Superior temporal gyrus (tissue), 1 donor: ENCODE data around the gene MYL4.
"Not testable (repeated sequence)": the region's sequence is repeated elsewhere in the genome, so short reads cannot be mapped to it uniquely, and the experiment has no call there.

ENCODE experiments used
- DNase-seq: peaks from one replicate; pipeline ENCODE4 v3.0.0-alpha.2; 2016; ENCODE audit errors: extremely low spot score

Gene MYL4

DNA sequence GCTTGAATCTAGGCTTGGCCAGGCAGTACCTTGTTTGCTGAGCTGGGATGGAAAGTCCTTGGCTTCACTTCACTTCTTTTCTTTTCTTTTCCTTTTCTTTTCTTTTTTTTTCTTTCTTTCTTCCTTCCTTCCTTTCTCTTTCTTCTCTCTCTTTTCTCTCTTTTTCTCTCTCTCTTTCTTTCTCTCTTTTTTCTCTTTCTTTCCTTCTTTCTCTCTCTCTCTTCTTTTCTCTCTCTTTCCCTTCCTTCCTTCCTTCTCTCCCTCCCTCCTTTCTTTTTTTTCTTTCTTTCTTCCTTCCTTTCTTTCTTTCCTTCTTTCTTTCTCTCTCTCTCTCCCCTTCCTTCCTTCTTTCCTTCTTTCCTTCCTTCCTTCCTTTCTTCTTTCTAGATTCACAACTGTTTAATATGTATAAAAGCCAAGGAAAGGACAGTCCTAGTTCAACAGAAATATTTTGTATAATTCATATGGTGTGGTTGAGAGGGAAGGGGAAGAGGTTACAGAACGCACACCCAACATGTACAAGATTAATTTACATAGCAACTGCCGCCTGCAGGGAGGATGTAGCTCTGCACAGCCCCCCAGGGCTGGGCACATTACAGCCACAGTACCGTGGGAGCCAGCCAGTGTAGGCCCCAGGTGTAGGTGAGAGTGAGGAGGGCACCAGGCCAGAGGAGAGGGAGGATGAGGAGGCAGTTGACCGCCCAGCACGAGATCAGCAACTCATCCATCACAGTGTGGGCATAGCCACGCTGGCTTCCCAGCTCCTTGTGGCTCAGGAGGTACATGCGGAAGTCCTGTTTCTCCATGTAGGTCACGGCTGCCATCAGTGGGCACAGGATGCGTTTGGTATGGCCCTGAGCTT is 34.8 kb downstream of the MYL4 start:
- DNase-seq, result no peak

DNA sequence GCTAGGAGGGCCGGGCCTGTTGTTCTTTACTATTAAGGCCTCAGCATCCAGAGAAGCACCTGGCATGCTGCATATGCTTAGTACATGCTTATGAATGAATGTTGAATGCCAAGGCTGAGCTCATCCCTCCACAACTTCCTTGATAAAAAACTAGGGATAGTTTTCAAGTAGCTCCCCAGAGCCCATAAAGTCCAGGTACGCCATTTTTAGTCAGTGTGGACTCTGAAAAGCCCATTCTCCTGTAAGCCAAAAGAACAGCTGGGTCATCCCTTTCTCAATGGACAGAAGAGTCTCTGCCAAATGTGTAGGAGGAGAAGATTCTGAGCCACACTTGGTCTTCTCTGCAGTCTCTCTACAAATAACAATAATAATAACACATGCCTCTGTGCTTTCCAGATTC is 35.5 kb downstream of the MYL4 start:
- no peak for DNase-seq

GRCh38 chr17:47246120-47246519 is 37.0 kb downstream of the MYL4 start:
- no peak for DNase-seq

- DNase-seq, result no peak
Observed at GRCh38 chr17:47250855-47251254, 41.7 kb downstream of the MYL4 start.

- DNase-seq, result no peak
Observed at GRCh38 chr17:47251421-47251940, 42.3 kb downstream of the MYL4 start.

- no peak for DNase-seq
Observed at GRCh38 chr17:47252209-47252608, 43.1 kb downstream of the MYL4 start.

- no peak for DNase-seq
Observed at GRCh38 chr17:47252766-47253512, 43.8 kb downstream of the MYL4 start.

- DNase-seq, result no peak
Observed at GRCh38 chr17:47253541-47254402, 44.6 kb downstream of the MYL4 start, which contains the start of gene ITGB3. Gene ITGB3, plus strand, starts transcription at chr17:47253827. Its CDS starts 35 bp downstream, at chr17:47253862.

DNA sequence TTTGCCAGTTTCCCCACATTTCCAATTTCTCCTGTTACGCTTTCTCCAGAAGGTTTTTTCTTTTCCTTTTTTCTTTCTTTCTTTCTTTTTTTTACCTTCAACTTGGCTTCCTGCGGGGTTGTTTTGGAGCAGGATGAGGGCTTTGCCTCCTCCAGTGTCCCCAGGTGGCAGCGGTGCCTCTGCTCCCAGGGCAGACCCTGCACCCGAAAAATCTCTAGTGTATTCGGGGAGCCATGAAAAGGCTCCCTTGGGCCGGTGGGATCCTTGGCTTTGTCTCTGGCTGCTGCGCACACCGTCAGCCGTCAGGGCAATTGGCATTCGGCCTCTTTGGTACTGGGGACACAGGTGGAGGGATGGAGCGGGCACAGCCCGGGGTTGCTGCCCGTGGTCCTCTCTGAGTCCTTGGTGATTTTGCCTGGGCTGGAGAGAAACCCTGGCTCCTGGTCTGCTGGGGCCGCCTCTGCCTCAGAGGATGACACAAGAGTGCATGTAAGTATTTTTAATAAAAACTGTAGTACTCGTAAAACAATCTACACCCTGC is 45.3 kb downstream of the MYL4 start:
- DNase-seq, result no peak

DNA sequence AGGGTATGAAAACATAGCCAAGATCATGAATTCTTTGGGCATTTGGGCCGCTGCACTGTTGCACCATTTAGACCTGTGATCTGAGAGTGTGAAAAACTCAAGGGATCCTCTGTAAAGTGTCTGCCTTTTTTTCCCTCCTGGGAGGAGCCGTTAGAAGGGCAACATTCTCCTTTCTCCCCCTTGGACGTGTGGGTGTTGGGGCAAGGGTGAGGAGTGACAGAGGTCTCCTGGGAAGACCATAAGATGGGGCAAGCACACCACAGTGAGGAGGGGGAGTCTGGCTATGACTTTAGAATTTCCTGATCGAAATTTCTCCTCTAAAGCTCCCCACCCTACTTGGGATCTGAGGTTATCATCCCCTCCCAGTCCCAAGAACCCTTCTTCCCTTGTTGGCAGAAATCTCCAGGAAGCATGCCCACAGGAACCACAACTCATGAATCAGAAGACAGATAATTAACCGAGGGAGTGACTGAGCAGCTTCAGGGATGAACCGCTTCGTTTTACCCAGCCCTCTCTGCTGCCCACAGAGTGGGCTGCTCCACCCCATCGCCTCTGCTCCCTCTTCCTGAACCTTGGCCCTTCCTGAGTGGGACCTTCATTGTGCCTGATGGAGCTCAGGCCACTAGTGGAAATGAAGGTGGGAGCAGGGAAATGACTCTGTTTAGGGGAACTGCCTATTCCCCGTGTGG is 48.6 kb downstream of the MYL4 start:
- no peak for DNase-seq

- no peak for DNase-seq
Observed at GRCh38 chr17:47262586-47262985, 53.4 kb downstream of the MYL4 start.

DNA sequence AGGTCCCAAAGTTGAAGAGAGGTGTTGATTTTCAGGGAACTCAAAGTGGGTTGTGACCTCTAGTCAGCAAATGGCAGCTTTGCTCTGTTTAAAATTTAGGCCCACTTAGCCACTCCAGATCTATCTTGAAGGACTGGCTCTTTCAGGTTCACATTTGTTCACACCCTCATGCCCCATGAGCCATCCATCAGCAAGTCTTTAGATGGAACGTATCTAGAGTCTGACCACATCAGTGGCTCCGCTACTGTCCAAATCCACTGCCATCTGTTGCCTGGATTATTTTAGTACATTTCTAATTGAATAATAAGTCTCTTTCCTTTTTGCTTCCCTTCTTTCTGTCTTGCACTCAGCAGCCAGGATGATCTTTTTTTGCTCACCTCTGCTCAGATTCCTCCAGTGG is 55.0 kb downstream of the MYL4 start:
- no peak for DNase-seq

DNA sequence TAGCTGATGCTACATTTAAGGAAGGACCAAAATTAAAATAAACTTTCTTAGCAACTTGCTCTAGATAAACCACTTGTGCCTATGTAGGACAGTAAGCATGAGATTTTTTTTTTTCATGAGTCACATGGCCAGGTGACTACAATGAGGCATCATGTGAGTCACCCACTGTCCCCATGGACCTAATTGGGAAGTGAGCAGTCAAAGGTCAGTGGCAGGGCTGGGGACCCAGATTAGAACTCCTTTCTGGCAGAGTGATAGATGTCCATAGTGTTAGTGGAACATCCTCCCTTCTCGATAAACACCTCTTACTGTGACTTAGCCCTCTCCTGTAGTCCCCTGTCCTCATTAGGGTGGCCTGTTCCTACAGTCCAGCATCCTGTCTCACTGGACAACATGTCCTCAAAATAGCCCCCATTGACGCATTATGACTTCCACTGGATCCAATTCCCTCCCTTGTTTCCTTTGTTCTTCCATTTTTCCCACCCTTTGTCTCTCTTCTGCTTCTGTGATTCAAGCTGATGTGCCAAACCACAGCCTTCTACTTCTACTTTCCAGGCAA is 56.9 kb downstream of the MYL4 start:
- no peak for DNase-seq

- no peak for DNase-seq
Observed at GRCh38 chr17:47266782-47267181, 57.6 kb downstream of the MYL4 start.

DNA sequence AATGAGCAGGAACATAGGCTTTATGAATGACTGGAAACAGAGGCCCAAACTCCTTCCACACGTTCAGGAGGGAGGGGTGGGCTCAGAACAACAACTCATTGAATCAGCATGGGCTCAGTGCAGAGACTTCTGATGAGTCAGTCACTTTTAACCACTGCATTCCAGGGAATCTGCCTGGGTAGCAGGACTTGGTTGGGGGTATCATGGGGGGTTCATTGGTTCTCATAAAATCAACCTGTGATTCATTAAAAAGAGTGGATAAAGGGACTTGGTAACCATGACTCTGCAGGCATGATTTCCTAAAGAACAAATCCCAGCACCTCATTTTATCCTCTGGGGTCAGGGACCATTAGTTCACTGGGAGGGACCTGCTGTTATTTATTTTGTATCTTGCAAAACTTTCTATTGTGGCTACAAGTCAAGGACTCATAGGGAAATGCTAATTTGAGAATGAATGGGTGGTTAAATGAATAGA is 58.2 kb downstream of the MYL4 start:
- DNase-seq, result no peak

- DNase-seq, result not testable (repeated sequence)
Observed at GRCh38 chr17:47268964-47269363, 59.8 kb downstream of the MYL4 start.

DNA sequence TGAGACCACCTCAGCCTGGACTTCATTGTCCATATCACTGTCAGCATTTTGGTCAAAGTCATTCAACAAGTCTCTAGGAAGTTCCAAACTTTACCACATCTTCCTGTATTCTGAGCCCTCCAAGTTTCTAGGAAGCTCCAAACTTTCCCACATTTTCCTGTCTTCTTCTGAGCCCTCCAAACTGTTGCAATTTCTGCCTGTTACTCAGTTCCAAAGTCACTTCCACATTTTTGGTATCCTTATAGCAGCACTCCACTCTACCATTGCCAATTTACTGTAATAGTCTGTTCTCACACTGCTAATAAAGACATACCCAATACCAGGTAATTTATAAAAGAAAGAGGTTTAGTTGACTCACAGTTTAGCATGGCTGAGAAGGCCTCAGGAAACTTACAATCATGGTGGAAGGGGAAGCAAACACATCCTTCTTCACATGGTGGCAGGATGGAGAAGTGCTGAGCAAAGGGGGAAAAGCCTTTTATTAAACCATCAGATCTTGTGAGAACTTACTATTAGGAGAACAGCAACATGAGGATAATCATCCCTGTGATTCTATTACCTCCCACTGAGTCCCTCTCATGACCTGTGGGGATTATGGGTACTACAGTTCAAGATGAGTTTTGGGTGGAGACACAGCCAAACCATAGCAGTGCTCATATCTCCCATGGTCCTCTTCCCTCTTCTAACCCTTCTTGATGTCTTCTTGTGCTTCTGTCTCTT is 60.6 kb downstream of the MYL4 start:
- not testable (repeated sequence) for DNase-seq

- DNase-seq, result no peak
Observed at GRCh38 chr17:47270946-47271705, 62.0 kb downstream of the MYL4 start.

- DNase-seq, result no peak
Observed at GRCh38 chr17:47272491-47272890, 63.3 kb downstream of the MYL4 start.
